GM18951 (cell line): ENCODE measurements around the gene HEBP1.

ENCODE experiments used
- POLR2A ChIP-seq: IDR thresholded peaks from 4 replicates; pipeline ENCODE4 v1.6.1; 2011; ENCODE audit warnings: mild to moderate bottlenecking; ENCODE audit not compliant: insufficient read length, insufficient read depth; ENCODE audit errors: extremely low read depth
- in situ Hi-C: fragments of 300-500 bp; cut with MboI; formaldehyde crosslinking; loops from one replicate; pipeline ENCODE4 v1.12.0; 2022; ENCODE audit warnings: low sequenced_read_pairs, mixed read lengths, inconsistent platforms; ENCODE audit not compliant: unreplicated experiment

The HEBP1 gene

GRCh38 chr12:12974211-12974610, 25.9 kb downstream of the HEBP1 start:
- no peak for TF ChIP-seq POLR2A
- in situ Hi-C loops, result no loop called here

- in situ Hi-C loops, result no loop called here
- no peak for TF ChIP-seq POLR2A
Observed at GRCh38 chr12:12973019-12973418, 27.0 kb downstream of the HEBP1 start.

DNA sequence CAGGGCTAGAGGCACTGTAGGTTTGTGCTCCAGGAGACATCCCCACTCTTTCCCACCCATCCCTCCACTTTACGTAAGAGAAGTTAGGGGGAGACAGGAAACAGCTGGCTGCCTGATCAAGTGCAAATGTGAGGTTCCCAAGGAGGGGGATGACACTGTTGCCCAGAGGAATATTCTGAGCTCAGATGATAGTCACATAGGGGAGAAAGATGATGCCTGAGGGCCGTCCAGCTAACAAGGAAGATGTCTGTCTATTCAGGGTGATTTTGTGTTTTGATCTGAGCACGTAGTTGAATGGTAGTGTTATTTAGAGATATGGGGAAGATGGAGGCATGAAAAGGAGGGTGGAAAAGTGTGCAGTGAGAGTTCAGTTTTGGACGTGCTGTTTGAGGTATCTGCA, 34.2 kb downstream of the HEBP1 start:
- in situ Hi-C loops, result no loop called here

DNA sequence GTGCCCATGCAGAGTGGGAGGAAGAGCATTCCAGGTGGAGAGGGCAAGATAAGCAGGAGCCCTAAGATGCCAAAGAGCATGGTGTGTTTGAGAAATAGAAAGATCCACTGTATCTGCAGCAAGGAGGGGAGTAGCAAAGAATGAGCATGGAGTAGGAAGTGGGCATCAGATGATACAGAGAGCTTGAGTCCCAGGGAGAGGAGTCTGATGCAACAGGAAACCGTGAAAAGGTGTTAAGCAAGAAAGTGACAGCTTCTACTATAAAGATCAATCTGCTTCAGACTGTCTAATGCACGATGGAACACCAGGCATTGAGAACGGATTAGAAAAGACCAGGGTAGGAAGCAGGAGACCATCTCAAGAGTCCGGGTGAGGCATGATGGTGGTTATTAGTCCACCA, 35.8 kb downstream of the HEBP1 start:
- in situ Hi-C loops, result no loop called here
- TF ChIP-seq POLR2A, result no peak

More for the DNA sequence above, 34.2 kb downstream of the HEBP1 start:
- TF ChIP-seq POLR2A, result no peak

DNA sequence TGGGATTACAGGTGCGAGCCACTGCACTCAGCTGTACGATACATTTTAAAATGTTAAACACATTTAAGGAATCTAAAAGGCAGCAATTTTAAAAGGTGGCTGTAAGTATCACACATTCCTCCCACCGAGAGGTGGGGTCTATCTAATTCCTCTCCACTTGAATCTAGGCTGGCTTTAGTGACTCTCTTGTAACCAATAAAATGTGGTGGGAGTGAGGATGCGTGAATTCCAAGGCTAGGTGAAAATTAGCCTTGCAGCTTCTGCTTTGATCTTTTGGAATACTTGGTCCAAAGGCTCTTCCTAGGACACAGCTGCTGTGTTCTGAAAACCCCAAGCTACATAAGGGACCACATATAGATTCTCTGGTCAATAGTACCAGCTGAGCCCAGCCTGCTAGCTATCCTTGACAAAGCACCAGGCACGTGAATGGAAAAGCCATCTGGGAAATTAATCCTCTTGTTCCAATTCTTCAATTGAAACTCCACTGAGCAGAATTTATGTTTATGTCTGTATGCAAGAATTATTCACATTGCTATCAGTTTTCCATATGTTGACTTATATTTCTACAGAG, 39.3 kb downstream of the HEBP1 start:
- in situ Hi-C loops, result no loop called here
- no peak for TF ChIP-seq POLR2A

GRCh38 chr12:12958886-12959285, 41.2 kb downstream of the HEBP1 start:
- in situ Hi-C loops, result no loop called here
- TF ChIP-seq POLR2A, result no peak

DNA sequence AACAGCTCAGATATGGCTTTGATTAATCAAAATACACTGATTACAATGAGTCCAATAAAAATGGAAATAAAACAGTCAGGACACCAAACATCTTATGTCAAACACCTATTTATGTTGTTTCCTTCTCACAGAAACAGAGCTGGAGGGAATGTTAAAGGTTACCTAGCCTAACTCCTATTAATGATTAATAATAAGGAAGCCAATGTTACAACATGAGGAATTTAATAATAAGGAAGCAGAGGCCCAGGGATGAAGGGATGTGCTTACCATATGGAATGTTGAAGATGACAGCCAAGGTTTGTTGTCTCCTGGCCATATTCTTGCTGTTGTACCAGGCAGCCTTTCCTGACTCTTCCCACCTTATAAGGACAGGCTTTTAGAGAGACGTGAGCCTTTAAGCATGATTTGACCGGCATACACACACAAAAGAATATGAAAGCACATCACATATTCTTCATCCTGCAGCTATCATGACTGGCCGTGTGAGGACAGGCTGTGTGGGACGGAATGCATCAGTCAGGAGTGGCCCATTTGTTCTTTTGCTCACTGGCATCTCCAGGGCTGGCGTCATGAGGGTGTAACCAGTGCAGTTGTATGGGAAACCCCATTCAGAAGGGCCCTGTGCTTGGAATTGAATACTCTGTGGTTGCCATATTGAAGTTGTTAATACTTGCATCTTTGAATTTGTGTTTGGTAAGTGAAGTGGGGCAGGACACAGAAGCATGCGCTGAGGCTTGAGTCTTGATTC, 45.0 kb downstream of the HEBP1 start:
- no peak for TF ChIP-seq POLR2A
- in situ Hi-C loops, result no loop called here

DNA sequence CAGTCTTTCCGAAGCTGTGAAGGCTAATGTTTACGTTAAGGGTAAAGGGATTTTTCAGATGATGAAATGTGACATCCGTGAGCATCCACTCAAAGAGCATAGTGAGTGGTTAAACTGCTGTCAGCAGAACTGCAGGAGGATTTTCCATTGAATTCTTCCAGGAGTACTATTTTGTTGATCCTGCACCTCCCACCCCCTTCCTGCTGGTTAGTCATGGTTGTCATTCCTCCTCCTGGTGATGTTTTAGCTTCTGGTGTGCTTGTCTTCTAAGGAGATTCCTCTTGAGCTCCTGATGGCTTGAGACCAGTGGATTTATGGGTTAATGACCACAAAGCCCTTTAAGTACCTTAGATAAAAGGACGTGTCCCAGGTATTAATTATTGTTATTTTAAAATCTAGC, 45.7 kb downstream of the HEBP1 start:
- no peak for TF ChIP-seq POLR2A
- in situ Hi-C loops, result no loop called here

DNA sequence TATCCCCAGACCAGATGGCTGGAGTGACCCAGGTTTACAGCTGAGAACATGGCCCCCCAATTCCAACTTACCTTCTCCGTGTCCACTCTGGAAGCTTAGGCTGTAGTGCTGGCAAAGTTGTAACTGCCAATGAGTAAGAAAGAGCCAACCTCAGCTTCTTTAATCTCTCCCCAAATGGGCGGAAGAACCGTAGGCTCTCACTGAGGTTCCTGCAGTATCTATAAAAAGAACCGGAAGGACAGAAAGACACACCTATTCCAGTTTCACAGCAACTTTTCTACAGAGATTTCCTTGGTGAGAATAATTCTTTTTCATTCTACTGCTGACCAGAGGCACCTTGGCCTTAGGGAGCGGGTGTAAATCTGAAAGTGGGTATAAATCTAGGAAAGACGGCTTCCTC, 48.0 kb downstream of the HEBP1 start, which contains the start of gene GPRC5D:
Gene GPRC5D (minus strand): TSS at position 135 of the 400 bp plus-strand sequence. CDS start 1,786 bp downstream, outside the sequence.
- in situ Hi-C loops, result no loop called here
- no peak for TF ChIP-seq POLR2A

GRCh38 chr12:12951504-12951903, 48.6 kb downstream of the HEBP1 start:
- no peak for TF ChIP-seq POLR2A
- in situ Hi-C loops, result no loop called here

DNA sequence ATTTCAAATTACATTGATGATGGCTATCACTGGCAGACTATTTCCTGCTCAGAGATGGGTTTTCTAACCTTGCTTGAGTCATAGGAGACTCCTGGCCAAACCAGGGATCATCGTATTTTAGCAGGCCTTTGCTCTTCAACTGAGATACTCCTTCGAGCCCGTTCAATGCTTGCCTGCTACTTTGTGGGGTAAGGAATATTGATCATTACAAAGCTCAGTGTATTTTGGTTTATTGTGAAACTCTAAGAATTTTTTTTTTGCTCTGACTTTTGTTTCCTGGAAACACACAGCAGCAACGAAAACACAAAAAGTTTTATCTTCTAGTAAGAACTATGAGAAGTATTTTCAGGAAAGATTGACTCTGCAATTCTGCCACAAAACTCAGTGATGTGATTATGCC, 52.2 kb downstream of the HEBP1 start:
- in situ Hi-C loops, result no loop called here
- no peak for TF ChIP-seq POLR2A

- in situ Hi-C loops, result no loop called here
- TF ChIP-seq POLR2A, result no peak
Observed at GRCh38 chr12:12946686-12947355, 53.2 kb downstream of the HEBP1 start.

DNA sequence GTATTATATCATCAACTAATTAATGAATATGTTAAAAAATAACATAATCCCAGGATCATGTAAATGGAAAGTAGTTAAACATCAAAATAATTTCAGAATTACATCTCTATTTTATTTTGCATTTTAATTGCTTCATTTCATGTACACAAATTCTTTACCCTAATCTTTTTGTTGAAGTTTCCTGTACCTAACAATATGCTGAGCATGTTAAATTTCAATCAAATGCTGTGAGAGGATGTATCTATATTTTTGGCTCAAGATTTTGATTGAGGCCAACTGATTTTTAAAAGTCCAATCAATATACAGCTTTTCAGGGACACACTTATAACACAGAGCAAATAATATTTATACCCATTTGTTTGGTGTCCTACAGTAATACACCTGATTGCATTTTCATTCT, 54.5 kb downstream of the HEBP1 start:
- in situ Hi-C loops, result no loop called here
- TF ChIP-seq POLR2A, result no peak

DNA sequence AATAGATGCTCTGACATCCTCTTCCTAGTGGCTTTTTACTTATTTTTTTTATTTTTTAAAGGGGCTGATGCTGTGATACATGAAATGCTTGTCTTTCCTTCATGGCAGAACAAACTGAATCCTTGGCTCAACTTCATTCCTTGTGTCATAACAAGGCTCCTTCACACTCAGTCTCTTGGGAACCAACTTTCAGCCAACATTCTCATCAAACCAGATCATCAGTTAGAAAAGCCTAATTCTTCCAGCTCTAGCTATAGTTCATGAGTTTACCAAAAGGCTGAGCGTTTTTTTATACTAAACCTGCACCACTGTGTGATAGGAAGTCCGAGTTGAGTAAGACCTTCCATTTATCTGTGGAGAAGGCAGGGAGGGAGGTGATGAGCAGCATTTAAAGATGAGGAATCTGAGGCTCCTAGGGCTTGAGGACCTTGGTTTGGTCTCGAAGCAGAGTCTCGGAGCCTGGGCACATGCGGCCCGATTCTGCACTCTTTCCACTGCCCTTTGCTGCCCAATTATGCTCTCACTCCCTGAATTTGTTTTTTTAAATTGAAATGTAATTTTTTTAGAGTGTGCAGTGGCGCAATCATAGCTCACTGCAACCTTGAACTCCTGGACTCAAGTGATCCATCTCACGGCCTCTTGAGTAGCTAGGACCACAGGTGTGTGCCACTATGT, 56.3 kb downstream of the HEBP1 start:
- TF ChIP-seq POLR2A, result no peak
- in situ Hi-C loops, result no loop called here
